Stimulated activated CD8-positive, alpha-beta memory T cell treated with anti-CD3 and anti-CD28 coated beads, Interleukin-7, amount 100 ng/mL, for 24 hours (primary cell): ENCODE results near the gene UFM1.
"Not testable (repeated sequence)": the region's sequence is repeated elsewhere in the genome, so short reads cannot be mapped to it uniquely, and the experiment has no call there.

Source experiments
- DNase-seq: peaks from one replicate; pipeline ENCODE4 v3.0.0-alpha.2; 2020; ENCODE audit warnings: low read depth

Gene UFM1

DNA sequence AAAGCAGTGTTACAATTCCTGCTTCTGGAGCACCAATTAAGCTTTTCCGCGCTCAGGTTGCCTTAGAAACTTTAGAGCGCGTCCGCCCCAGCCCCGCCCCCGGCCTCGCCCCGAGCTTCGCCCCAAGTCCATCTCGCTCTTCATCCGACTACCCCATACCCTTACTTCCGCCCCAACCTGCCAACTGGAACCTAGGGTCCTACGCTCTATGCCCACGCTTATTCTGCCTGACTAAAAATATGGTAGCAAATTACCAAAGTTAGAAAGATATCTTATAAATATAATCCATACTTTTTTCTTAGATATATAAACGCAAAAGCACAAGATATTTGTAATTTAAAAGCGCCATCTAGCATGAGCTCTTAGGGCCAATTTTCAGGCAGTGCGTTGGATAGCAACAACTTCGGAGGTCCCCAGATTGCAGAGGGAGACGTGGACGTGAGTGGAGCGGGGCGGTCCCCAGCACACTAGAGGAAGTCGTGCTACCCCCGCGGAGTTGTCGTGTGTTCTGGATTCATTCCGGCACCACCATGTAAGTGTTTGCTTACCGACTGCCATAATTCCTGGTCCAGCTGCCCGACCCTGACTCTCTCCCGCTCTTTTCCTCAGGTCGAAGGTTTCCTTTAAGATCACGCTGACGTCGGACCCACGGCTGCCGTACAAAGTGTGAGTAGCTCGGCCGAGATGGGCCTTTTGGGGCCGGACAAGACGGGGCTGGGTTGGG is at the start of gene UFM1:
Gene UFM1 (plus strand): TSS at position 462 of the 724 bp plus-strand sequence. CDS start 69 bp downstream, at position 531.
- DNase-seq = peak; percentile 70

DNA sequence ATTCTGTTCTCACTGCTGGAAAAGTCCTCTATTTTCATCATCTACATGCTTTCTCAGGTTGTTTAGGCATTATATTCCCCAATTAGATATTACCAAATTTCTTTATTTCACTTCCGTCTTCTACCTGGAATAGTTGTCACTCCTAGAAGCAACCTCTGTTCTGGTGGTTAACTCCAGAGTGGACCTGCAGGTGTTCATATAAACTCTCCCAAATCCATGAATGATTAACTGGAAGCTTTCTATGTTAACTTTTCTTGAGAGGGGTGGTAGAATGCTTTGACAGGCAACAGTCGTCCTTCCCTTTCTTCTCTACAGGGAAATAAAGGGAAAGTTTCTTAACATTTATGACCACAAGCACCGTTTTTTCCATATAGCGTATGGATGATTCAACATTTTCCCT is 48.4 kb upstream of the UFM1 start:
- DNase-seq = no peak

DNA sequence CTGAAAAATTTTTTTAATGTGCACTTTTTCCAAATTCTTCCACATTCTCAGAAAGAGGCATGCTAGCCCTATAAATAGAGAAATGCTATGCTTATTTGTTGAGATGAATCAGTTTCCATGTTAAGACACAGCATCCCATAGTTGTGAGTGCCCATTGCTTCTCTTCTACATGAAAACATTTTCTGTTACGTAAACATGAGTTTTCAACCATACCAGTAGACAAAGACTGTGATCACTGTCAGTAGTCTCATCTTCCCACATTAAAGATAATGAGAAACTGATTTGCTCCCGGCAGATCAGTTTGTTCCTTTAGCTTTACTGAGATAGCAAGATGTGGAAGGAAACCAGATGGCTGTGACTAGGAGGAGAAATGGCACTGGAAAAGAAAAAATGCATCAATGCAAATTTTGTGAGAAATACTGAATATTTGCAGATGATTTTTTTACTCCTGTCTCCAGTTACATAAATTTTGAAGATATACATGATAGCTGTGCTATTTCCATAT is 45.8 kb upstream of the UFM1 start:
- no peak for DNase-seq

DNA sequence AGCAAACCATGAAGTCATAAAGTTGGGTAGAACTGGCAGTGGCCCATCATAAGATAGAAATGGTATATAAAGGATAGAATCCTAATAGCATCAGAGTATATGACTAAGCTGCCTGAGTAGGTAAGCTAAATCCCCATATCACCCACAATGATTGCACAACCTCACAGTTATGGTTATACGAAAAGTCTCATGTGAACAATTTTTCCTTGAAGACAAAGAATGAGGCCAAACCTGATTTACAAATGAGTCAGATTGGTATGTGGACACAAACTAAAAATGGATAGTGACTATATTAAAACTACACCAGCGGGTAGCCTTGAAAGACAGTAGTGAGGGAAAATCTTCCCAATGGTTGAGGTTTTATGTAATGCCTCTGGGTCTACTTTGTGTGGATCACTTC is 40.9 kb upstream of the UFM1 start:
- no peak for DNase-seq

- DNase-seq = no peak
Measured at GRCh38 chr13:38309397-38309796, 40.3 kb upstream of the UFM1 start.

GRCh38 chr13:38311175-38311574 is 38.5 kb upstream of the UFM1 start:
- DNase-seq = not testable (repeated sequence)

DNA sequence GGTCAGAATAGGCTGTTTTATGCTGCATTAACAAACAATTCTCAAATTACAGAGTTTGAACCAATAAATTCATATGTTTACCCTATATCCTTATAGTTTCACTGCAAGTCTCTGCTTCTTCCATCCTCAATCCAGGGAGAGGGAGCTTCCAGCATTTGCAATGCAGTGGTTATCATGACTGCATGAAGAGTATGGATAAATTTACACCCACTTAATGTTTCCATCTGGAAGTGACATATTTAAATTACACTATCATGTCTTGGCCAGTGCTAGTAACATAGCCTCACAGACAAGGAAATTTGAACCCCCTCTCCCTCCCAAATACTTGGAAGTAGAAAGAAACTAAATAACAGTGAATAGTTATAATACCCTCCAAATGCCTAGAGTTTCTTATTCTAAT is 33.5 kb upstream of the UFM1 start:
- DNase-seq = no peak

GRCh38 chr13:38321654-38322053 is 28.0 kb upstream of the UFM1 start:
- DNase-seq = no peak

GRCh38 chr13:38325426-38325825 is 24.2 kb upstream of the UFM1 start:
- no peak for DNase-seq

DNA sequence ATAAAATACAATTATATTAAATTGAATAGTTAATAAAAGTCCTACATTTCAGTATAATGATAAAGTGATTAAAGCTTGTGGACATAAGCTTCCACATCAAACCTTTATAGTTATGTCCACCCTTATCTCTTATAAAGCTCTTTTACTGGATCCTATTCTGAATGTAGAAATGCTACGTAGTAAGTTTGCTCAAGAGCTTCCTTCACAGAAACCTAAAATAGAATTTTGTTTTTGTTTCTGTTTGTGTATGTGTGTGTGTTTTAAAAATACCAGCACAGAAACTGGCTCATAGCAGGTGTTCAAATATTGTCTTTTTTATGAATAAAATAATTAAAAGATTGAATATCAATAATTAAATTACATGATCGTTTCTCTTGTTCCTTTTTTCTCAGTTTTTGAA is 21.0 kb upstream of the UFM1 start:
- no peak for DNase-seq

DNA sequence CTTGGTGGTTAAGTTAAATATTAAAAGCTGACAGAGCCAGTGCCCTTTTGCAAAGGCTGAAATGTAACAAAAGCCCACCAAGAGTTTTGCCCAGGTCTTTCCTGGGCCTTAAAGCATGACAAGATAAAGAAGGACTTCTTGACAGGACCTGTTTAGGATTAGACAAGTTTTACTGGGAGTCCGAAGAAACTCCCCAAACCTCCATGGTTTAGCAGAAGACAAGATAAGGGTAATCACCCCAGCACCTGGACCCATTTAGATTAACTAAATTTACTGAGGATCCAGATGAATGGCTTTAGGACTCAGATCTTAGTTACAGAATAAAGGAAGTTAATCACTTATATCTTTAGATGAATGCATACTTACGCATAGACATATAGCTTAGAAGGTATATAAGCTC is 14.8 kb upstream of the UFM1 start:
- DNase-seq = no peak

DNA sequence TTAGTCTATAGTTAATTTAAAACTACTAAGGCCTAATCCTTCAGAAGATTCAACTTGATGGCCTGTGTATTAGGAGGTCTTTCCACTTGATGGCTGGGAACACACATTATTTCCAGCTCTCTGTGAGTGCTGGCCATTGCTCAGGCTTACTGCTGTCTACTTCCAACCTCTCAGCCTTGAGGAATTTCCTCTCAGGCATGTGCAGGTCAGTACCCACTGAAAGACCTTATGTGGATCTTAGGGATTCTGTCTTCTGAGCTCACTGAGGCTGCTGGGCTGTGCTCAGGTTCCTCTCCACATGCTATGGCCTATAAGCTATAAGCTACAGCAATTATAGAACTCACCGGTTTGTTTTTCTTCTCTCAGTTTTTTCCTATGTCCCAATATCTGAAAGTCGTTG is 11.6 kb upstream of the UFM1 start:
- no peak for DNase-seq

- DNase-seq = no peak
Measured at GRCh38 chr13:38340624-38341023, 9.0 kb upstream of the UFM1 start.

GRCh38 chr13:38341149-38341692 is 8.4 kb upstream of the UFM1 start:
- no peak for DNase-seq

DNA sequence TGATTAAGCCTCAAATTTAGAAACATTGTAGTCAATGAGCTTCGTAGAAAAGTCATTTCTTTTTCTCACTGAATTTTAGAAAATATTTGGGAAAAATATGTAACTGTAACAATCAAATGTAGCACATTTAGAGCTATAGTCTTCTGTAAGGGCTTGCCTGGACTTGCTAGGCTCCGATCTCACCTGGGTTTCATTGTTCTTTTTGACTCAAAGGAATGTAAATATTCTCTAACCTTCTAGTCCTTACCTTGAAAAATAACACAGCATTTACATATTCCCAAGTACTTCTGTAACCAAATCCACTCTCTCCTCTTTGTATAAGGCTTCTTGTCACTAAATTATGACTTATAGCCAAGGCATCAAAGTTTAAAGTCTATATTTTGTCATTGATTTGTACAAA is 2.9 kb upstream of the UFM1 start:
- no peak for DNase-seq

GRCh38 chr13:38348861-38349389 is 726 bp upstream of the UFM1 start:
- DNase-seq = no peak

DNA sequence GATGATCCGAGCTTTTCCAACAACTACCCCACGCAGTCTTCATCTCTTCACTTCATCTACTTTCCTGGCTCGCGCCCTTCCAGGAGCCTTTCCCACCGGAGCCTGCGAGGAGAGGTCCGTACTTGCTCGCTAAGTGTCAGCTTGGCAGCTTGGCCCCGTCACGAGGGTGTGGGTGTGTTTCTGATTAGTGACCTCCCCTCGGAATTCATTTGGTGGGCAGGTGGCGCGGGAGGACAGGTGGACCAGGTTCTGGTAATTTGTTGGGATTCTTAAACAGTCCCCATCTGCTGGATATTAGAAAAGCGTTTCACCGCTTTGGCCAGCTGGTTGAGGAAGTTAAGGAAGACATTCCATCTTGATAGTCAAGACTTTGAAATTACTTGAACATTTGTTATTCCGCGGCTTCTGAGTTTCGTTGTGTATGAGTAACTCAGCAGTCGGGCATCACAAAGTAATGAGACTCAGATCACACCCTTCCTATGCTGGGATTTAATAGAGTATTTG is 515 bp downstream of the UFM1 start:
- DNase-seq = peak; percentile 33

GRCh38 chr13:38355595-38356119 is 6.0 kb downstream of the UFM1 start:
- DNase-seq = no peak

DNA sequence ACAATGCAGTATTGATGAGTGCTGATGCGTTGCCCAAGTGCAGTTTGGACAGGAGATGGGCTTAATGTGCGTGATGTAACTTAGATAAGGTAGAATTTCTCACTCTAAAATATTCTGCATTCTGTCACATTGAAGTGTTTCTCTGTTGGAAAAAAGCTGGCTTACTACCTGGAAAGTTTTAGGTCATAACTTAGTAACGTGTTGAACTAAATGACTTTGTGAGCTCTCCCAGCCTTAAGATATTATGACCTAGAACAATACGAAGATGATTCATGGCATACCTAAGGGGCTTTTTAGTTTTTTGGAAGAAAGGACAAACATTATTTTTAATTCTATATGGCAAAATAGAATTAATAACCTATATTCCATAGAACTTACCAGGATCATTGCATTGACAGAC is 9.0 kb downstream of the UFM1 start:
- no peak for DNase-seq

GRCh38 chr13:38361542-38362262 is 12.1 kb downstream of the UFM1 start:
- DNase-seq = no peak

GRCh38 chr13:38363219-38363618 is 13.6 kb downstream of the UFM1 start:
- no peak for DNase-seq

DNA sequence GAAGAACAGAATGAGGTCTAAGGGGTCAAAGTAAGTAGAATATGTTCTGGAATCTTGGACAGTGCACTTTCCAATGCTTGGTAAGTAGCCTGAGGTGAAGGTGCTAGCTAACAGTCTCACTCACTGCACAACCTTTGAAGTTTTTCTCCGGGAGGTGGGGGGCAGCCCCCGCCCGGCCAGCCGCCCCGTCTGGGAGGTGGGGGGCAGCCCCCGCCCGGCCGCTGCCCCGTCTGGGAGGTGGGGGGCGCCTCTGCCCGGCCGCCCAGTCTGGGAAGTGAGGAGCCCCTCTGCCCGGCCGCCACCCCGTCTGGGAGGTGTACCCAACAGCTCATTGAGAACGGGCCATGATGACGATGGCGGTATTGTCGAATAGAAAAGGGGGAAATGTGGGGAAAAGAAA is 14.1 kb downstream of the UFM1 start:
- DNase-seq = not testable (repeated sequence)

GRCh38 chr13:38365661-38366060 is 16.0 kb downstream of the UFM1 start:
- DNase-seq = no peak
